NCI-H1092 (cell line): ENCODE measurements around the gene HS1BP3.

Experiments used
- DNase-seq: peaks from one replicate; lab custom pipeline; 2025; lab: John Stamatoyannopoulos, UW

HS1BP3 gene

DNA sequence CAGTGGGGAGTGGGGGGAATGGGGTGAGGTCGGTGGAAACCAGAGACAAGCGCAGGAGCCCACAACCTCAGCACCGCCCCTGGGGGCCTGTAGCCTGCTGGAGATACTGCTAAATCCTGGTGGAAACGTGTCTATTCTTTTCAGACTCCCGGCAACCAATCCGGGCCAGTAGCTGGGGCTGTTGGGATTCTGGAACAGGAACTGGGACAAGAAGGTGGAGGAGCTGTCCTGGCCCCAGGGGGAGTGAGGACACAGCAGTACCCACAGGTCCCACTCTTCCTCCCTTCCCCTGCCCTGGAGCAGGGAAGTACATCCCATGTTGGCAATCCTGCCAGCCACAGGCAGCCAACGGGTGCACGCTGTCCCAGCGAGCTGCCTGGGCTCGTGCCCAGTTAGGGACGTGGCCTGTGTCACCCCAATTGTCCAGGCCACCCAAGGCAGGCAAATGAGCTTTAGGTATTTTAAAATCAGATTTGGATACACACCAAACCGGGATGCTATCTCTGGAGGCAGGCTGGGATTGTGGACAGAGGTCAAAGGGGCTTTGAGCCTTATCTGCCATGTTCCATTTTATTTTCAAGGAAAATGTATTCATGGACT, 51.8 kb downstream of the HS1BP3 start:
- DNase-seq = no peak

DNA sequence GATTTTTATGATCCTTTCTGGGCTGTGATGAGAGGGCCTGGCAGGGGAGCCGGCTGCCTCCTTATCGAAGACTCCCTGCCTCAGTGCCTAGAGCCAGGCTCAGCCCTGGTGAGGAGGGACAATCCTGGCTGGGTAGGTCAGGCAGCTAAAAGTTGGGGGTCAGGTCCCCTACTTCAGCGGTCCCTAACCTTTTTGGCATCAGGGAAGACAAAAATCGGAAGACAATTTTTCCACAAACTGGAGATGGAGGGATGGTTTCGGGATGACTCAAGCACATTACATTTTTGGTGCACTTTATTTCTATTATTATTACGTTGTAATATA, 53.1 kb downstream of the HS1BP3 start:
- no peak for DNase-seq

- DNase-seq = no peak
Observed at GRCh38 chr2:20596973-20597859, 53.7 kb downstream of the HS1BP3 start.

DNA sequence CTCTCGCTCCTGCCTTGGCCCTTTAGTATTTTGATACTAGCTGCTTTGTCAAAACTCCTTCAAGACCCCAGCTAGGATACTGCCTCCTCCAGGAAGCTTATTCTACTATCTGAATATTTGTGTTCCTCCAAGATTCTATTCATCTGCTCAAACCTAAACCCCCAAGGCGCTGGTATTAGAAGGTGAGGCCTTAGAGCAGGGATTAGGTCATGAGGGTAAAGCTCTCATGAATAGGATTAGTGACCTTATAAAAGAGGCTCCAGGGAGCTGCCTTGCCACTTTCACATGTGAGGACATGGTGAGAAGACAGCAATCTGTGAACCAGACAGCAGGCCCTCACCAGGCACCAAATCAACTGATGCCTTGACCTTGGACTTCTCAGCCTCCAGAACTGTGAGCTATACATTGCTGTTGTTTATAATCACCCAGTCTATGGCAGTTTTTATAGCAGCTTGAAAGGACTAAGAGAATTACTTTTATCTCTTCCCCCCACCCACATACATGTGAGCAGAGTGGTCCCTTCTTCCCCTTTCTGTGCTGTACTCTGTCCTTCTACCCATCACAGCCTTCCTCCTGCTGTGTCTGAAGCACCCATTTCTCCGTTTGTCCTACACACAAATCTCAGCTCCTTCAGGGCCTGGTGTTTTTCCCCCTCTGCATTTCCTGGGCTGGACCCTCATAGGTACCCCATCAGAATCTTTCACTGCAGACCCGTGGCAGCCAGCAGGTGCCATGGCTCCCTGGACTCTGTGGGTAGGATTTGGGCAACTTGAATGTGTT, 54.5 kb downstream of the HS1BP3 start:
- no peak for DNase-seq

- no peak for DNase-seq
Observed at GRCh38 chr2:20595439-20596192, 55.3 kb downstream of the HS1BP3 start.

DNA sequence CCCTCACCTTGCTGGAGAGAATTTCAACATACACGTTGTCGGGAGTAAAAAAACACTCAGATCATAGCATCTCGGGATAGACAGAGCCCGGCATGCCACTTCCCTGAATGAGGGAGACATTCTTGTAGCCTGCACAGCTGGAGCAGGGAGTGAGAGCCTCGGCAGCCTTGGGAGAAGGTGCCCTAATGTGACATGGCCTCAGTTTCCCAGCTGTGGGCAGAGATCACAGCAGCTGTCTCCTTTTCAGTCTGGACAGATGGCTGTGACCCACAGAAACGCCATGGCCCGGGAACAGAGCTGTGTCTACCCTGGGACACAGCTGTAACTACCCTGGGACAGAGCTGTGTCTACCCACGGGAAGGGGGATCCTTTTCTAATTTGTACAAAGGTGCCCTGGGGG, 55.9 kb downstream of the HS1BP3 start:
- no peak for DNase-seq

DNA sequence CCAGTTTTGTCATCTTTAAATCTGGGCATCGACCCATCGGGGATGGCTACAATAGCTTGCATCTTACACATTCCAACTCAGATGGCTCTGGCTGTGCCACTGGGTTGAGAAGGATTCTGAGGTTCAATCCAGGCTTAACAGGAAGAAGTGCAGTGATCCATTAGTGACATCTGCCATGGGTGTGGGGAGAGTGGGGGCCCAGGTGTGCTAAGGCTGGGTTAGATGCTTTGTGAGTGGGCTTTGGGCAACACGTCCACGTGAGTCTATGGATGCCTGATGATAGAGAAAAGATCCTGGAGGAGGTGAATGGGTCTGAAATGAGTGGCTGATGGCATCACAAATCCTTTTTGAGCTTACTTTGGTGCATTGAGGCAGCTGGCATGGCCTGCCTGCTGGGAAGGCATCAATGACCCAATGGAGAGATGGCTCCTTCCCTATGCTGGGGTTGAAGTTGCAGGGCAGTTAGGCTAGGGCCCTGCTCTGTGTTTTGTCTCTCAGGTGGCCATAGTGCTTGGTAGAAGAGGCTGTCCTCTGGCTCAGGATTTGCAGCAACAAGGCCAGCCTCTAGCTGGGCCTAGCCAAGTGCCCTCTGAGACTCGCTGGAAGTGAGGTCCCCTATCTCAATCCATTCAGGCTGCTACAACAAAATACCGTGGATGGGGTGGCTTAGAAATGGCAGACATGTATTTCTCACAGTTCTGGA, 56.7 kb downstream of the HS1BP3 start:
- no peak for DNase-seq

- DNase-seq = no peak
Observed at GRCh38 chr2:20593072-20594034, 57.5 kb downstream of the HS1BP3 start.

GRCh38 chr2:20592106-20593071, 58.5 kb downstream of the HS1BP3 start:
- no peak for DNase-seq

GRCh38 chr2:20590704-20591515, 60.0 kb downstream of the HS1BP3 start:
- no peak for DNase-seq

GRCh38 chr2:20589975-20590703, 60.8 kb downstream of the HS1BP3 start:
- no peak for DNase-seq

- DNase-seq = no peak
Observed at GRCh38 chr2:20588918-20589871, 61.7 kb downstream of the HS1BP3 start.

- no peak for DNase-seq
Observed at GRCh38 chr2:20585710-20586594, 64.9 kb downstream of the HS1BP3 start.

GRCh38 chr2:20585359-20585709, 65.6 kb downstream of the HS1BP3 start:
- DNase-seq = no peak
